Measurements from ENCODE around the gene SERPINA1. TPM values are rescaled to one million over a fixed set of nuclear protein-coding genes. Genes with fewer than 3 reads are reported as not detected.
A peak's percentile ranks its signal among the peaks of the same experiment; 100 is the strongest.

Gene SERPINA1
- total RNA-seq, 3 donors from 2014 or later: 98.3 to 311 (median 225) TPM

GRCh38 chr14:94394025-94394493 lies 5.7 kb upstream of the SERPINA1 start:
- no peaks in the 10 kb centered on the region for H3K36me3 ChIP-seq (ENCODE audit: low read depth)
- H3K4me3 ChIP-seq: no peak overlapping the region
- TF ChIP-seq CTCF (IDR thresholded peaks at IDR 0.05): no peak
- intact Hi-C loops (cut with DNase I, micrococcal nuclease): no loop called here
- ATAC-seq: no peak
- H3K4me1 ChIP-seq (ENCODE audit: low read depth): peaks cover 14% of the 10 kb centered on the region
- no peaks in the 10 kb centered on the region for H3K9me3 ChIP-seq
- DNase-seq: no peak

GRCh38 chr14:94393474-94393873 lies 5.1 kb upstream of the SERPINA1 start:
- Histone ChIP-seq H3K4me1 (ENCODE audit: low read depth) (peaks cover 14% of the 10 kb centered on the region), H3K9me3 (no peaks in the 10 kb centered on the region), H3K36me3 (ENCODE audit: low read depth) (no peaks in the 10 kb centered on the region), H3K4me3 (no peak overlapping the region)
- no peak for TF ChIP-seq CTCF (IDR thresholded peaks at IDR 0.05)
- intact Hi-C loops (cut with DNase I, micrococcal nuclease): no loop called here
- DNase-seq (no peak), ATAC-seq (no peak)

- Histone ChIP-seq H3K36me3 (ENCODE audit: low read depth) (no peaks in the 10 kb centered on the region), H3K4me3 (no peak overlapping the region), H3K9me3 (no peaks in the 10 kb centered on the region), H3K4me1 (ENCODE audit: low read depth) (peaks cover 17% of the 10 kb centered on the region)
- intact Hi-C loops (cut with DNase I, micrococcal nuclease): no loop called here
- peak in 1 of 3 donors; percentile 19 for DNase-seq
- no peak for TF ChIP-seq CTCF (IDR thresholded peaks at IDR 0.05)
- ATAC-seq: no peak
These were observed 4.1 kb upstream of the SERPINA1 start for GRCh38 chr14:94392510-94392935.

- Histone ChIP-seq H3K9me3 (no peaks in the 10 kb centered on the region), H3K4me3 (no peak overlapping the region), H3K36me3 (ENCODE audit: low read depth) (no peaks in the 10 kb centered on the region), H3K4me1 (ENCODE audit: low read depth) (peaks cover 27% of the 10 kb centered on the region)
- ATAC-seq: no peak
- TF ChIP-seq CTCF (IDR thresholded peaks at IDR 0.05): no peak
- no peak for DNase-seq
- intact Hi-C loops (cut with DNase I, micrococcal nuclease): no loop called here
These were observed 3.0 kb upstream of the SERPINA1 start for GRCh38 chr14:94391281-94391975.

GRCh38 chr14:94390372-94391086 lies 2.1 kb upstream of the SERPINA1 start:
- DNase-seq (peak; percentile 87 to 93 (median 89)), ATAC-seq (peak; percentile 93)
- peaks cover 32% of the 10 kb centered on the region for H3K4me1 ChIP-seq (ENCODE audit: low read depth)
- no peak overlapping the region for H3K4me3 ChIP-seq
- no peaks in the 10 kb centered on the region for H3K9me3 ChIP-seq
- intact Hi-C loops (cut with DNase I, micrococcal nuclease): no loop called here
- TF ChIP-seq CTCF (IDR thresholded peaks at IDR 0.05): no peak
- no peaks in the 10 kb centered on the region for H3K36me3 ChIP-seq (ENCODE audit: low read depth)
